ENCODE measurements around the gene LRRC19.

The LRRC19 gene

GRCh38 chr9:26955921-26956859 is 49.3 kb downstream of the LRRC19 start, which contains the start of gene IFT74:
TSS of gene IFT74 (plus strand) at chr9:26956412. CDS start at chr9:26961968, 5,556 bp downstream.
- DNase-seq = peak; percentile 99

GRCh38 chr9:26955222-26955903 is 50.1 kb downstream of the LRRC19 start:
- DNase-seq = peak; percentile 33

DNA sequence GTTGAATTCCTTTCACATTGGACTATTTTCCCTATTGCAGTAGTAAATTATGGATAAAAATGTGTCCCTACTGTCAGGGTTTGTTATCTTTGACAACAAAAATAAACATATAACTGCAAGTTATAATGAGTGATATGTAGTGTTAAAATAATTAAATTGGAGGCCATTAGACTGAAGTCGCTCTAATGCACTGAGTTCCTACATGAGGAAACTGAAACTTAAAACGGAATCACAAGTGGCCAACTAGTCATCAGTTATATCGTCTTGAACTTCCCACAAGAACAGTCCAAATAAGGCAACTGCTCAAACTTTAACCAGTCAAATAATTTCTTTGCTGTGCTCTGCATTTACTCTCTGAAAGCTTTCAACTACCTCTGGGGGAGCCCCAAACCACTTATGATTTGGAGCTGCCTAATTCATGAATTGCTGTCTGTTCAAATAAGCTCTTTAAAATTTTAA is 51.4 kb downstream of the LRRC19 start:
- DNase-seq = no peak

DNA sequence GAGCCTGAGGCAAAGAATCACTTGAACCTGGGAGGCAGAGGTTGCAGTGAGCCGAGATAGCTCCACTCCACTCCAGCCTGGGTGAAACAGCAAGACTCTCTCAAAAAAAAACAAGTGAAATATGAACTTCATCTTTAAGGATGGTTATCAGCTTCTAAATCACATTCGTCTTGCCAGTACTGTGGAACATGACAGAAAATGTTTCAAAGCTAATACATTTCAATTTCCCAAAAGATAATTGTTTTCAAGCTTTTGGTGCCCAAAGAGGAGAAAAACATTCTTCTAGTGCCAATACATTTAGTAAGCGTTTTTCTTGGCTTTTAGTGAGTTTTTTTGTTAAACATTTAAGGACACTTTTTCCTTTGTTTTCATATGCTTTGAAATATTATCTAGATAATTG is 53.7 kb downstream of the LRRC19 start:
- no peak for DNase-seq

DNA sequence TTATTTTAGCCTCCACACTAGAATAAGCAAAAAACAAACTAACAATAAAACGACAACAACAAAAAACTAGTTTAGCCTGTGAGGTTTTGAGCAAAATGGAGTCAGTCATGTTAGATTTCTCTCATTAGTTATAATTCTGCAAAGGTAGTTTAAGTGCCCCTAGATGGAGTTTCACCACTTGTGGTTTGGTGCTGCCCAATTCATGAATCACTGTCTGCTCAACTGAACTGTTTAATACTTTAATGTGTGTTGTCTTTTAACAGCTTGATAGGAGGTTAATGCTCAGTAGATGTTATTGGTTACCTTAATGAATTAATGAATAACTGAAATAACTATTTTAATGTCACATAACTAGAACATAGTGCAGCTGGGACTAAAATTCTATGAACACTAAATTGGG is 55.0 kb downstream of the LRRC19 start:
- DNase-seq = no peak

DNA sequence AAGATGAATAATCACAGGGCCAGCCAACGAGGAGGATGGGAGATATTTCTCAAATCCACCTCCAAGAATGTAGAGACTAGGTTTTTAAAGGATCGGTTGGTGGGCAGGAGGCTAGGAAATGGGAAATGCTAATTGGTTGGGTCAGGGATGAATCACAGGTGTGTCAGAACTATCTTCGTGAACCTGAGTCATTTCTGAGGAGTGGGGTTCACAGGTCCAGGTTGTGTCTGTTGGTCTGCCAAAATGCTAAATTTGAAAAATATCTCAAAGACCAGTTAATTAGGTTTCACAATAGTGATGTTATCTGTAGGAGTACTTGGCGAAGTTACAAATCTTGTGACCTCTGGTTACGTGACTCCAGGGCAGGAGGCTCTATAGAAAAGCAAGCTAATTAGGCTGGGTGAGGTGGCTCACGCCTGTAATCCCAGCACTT is 55.8 kb downstream of the LRRC19 start:
- no peak for DNase-seq

GRCh38 chr9:26947736-26948135 is 57.7 kb downstream of the LRRC19 start:
- DNase-seq = peak; percentile 36

GRCh38 chr9:26946753-26947727 is 58.4 kb downstream of the LRRC19 start, which contains the start of gene PLAA:
TSS of gene PLAA (minus strand) at chr9:26947242. CDS start at chr9:26947045, 197 bp downstream.
- DNase-seq = peak; percentile 98

GRCh38 chr9:26945591-26945990 is 59.9 kb downstream of the LRRC19 start:
- peak; percentile 11 for DNase-seq

Measured in NCI-H146 (cell line).